Measurements from ENCODE around the gene RBM17. TPM values are rescaled to one million over a fixed set of nuclear protein-coding genes. Genes with fewer than 3 reads are reported as not detected.
"Not testable (repeated sequence)": the region's sequence is repeated elsewhere in the genome, so short reads cannot be mapped to it uniquely, and the experiment has no call there.

Gene RBM17
- polyA plus RNA-seq, 1 donor: 107 TPM

DNA sequence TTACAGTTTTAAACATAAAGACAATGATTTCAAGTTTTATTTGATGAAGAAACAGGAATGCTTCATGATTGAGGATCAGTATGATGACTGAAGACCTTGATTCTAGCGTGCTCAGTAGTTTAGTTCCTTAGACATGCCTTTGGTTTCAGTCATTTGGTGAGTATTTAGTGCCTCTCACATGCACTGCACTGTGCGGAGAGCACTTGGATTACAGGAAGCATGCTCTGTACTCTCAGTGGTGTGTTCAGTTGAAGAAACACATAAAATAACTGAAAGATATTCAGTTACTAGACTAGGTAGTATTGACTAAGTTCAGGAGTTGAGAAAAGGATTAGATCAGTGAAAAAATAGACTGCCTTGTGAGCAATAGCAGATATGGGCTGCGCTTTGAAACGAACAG is 25.5 kb downstream of the RBM17 start:
- DNase-seq: no peak

DNA sequence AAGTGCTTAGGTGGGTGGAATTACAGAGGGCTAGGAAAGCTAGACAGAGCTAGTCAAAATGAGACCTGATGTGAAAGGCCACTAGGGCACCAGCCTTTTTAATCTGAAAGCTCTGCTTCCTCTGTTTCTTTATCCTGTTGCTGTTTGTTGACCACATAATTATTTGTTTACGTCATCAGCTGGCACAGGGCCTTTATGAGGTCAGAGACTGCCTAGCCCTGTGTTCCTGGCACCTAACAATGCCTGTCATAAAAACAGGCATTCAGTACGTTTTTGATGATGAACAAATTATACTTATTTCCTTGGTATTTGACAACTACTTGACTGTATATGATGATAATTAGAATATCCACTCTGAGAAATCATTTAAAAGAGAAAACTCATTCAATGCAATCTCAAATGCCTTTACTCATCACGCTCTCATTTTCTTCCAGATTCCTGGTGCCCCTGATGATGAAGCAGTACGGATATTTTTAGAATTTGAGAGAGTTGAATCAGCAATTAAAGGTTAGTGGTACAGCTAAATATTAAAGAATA is 26.0 kb downstream of the RBM17 start:
- DNase-seq: no peak

- no peak for DNase-seq
Measured at GRCh38 chr10:6115411-6115810, 26.6 kb downstream of the RBM17 start.

- DNase-seq: no peak
Measured at GRCh38 chr10:6115824-6116350, 27.1 kb downstream of the RBM17 start.

DNA sequence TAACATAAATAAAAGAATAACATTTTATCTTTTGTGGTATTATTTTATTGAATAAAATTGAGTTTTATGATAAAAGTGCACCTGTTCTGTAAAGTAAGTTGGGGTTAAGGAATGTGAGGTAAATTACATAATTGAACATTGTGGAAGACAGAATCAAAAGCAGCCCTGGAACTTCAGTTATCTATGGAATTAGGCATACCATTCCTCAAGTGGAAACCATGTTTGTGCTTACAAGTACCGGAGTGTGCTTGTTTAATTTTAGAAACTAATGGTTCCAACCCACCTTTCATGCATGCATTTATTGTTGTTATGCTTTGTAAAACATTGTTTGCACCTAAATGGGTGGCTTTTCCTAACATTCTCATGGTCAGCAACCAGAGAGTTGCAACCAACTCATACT is 28.0 kb downstream of the RBM17 start:
- DNase-seq: no peak

DNA sequence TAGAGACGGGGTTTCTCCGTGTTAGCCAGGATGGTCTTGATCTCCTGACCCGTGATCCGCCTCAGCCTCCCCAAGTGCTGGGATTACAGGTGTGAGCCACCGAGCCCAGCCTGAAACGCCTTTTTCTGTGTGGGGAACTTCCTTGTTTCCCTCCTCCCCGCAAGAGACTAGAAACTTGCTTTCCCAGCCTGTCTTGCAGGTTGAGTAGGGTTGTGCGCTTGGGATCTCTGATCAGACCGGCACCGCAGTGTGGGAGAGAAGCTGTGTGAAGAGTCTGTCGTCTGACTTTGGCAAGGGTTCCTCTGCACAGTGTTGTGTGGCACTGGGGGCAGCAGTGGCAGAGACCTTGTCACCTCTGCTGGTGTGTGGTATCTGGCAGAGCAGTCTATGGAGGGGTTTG is 28.9 kb downstream of the RBM17 start:
- DNase-seq: no peak

- no peak for DNase-seq
Measured at GRCh38 chr10:6119423-6119822, 30.6 kb downstream of the RBM17 start.

DNA sequence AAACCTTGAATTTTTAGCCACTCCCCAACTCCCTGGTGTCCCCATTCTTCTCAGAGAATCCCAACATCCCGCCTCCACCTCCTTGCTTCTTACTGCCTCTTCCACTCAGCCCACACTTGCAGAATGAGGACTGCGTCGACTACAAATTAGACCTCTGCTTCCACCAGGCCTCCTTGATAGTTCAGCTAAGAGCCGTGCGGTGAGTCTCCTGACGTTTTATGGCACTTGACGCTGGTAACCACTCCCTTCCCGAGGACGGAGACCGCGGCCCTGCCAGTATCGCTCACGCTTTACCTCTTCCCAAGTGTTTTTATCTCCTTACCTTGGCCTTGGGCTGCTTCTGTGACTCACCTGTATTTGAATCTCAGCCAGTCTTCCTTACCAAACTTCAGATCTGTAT is 31.1 kb downstream of the RBM17 start:
- DNase-seq: no peak

- no peak for DNase-seq
Measured at GRCh38 chr10:6120691-6121090, 31.9 kb downstream of the RBM17 start.

DNA sequence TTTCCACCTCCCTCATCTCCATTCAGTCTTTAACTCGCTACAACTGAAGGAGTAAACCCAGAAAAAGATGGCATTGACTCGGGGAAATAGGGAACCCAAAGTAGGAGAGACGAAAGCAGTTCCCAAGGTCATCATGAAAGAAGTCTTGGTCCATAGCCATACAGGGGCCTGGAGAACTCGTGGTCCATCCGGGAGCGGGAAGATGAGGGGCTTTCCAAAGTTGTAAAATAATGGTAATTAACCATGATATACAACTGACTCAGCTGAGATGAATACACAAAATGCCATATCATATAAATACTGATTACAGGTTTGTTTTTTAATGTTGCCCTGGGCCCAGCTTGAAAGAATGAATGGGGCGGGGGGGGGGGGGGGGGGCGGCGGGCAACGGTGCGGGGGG is 32.3 kb downstream of the RBM17 start:
- DNase-seq: no peak

DNA sequence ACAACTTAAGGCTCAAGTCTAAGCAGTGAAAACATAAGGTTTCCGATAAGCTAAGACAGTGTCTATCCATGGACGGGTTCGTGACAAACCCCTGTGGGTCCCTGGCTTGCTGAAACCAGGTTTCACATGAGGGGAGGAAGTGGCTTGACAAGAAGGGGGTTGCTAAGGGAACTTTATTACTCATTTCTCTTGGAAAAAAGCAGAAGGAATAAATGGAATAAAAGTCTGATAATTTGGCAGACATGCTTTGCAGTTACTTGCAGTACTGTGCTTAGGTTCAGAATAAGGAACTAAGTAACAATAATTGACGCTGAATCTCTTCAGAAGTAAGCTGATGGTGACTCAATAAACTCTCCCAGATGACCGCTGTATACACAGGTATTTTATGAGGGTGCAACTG is 34.7 kb downstream of the RBM17 start:
- DNase-seq: no peak

DNA sequence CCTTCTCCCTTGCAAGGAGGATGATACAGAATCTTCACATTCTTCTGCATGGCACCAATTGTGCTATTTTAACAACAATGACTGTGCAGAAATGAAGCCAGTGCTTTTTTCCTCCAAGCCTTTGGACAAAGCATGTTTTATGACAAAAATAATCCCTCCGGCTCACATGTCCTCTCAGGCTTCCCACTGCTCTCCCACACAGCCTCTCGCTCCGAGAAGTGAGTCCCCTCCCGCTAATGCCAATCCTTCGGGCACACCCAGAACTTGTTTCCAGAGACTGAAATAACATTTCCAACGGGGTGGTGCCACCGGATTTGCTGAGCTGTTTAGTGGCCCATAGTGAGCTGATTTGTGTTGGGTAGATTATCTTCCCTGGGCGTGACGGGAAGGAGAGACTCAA is 35.8 kb downstream of the RBM17 start:
- no peak for DNase-seq

- not testable (repeated sequence) for DNase-seq
Measured at GRCh38 chr10:6127461-6127860, 38.6 kb downstream of the RBM17 start.

DNA sequence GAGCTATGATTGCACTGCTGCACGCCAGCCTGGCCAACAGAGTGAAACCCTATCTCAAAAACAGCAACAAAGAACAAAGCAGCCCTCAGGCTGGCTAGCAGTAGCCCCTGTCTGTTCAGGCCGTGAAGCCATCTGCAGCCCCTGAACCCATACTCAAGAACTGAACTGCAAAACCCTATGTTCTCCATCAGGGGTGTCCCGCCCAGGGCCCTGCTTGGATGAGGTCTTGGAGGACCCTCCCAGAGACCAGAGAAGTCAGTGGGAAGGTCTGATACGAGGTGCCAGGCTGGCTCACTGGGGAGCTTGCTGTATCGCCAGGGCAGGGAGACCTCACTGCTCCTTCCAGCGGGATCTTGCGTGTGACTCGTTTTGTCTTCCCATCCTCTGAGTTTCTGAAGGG is 39.3 kb downstream of the RBM17 start:
- DNase-seq: no peak

DNA sequence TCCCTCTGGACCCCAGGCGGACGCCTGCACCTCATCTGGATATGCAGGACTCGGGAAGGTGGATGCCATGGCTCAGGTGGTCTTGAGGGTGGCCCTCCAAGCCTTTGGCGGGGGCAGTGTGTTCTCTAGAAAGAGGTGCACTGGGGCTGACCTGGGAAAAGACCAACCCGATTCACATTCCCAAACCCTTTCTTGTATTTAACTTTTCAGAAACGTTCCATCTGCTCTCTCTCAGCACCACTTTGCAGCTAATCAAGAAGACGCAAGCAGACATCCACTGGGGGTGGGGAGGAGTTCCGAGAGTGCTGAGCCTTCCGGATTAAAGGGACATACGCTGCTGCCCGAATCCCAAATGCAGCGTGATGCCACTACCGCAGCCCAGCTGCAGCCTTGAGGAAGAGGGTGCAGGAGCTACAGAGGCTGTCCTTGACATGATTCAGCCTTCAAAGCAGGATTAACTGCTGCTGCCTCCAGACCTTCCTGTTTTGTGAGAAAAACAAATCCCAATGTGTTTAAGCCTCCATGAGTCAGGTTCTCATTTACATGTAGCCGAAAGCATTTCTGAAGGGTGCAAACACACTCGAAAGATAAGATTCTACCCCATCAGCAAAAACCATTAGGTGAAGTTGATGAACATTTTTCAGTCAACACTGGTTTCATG is 39.9 kb downstream of the RBM17 start:
- DNase-seq: no peak

DNA sequence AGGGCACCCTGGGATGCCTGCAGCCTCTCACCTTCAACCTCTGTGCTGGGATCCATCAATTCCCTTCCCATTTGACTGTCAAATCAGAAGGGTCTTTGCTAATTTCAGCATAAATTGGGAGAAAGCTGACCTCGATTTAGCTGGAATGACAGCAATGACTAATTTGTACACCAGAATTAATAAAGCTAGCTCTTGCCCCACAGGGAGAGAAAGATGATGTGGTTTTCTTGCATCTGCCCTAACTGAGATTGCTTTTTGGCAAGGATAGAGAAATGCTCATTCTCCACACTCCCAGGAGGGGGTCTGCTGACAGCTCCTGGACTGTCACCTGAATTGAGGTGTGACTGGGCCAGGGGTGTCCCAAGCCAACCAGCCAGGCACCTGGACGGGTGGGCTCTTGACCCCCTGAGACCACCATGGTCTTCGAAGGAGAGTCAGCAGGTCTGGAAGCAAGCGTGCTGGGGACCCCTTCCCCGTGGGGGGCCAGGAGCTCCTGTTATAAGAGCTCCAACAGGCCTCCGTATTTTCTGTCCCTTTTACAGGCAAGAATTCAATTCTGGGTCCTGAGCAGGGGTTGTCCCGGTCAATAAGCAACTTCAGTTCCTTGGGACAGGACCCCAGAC is 42.1 kb downstream of the RBM17 start:
- DNase-seq: no peak

- no peak for DNase-seq
Measured at GRCh38 chr10:6133331-6134098, 44.7 kb downstream of the RBM17 start.

GRCh38 chr10:6134099-6134823 is 45.4 kb downstream of the RBM17 start:
- no peak for DNase-seq

- no peak for DNase-seq
Measured at GRCh38 chr10:6135039-6135438, 46.2 kb downstream of the RBM17 start.

GRCh38 chr10:6135589-6136168 is 46.8 kb downstream of the RBM17 start:
- DNase-seq: no peak

DNA sequence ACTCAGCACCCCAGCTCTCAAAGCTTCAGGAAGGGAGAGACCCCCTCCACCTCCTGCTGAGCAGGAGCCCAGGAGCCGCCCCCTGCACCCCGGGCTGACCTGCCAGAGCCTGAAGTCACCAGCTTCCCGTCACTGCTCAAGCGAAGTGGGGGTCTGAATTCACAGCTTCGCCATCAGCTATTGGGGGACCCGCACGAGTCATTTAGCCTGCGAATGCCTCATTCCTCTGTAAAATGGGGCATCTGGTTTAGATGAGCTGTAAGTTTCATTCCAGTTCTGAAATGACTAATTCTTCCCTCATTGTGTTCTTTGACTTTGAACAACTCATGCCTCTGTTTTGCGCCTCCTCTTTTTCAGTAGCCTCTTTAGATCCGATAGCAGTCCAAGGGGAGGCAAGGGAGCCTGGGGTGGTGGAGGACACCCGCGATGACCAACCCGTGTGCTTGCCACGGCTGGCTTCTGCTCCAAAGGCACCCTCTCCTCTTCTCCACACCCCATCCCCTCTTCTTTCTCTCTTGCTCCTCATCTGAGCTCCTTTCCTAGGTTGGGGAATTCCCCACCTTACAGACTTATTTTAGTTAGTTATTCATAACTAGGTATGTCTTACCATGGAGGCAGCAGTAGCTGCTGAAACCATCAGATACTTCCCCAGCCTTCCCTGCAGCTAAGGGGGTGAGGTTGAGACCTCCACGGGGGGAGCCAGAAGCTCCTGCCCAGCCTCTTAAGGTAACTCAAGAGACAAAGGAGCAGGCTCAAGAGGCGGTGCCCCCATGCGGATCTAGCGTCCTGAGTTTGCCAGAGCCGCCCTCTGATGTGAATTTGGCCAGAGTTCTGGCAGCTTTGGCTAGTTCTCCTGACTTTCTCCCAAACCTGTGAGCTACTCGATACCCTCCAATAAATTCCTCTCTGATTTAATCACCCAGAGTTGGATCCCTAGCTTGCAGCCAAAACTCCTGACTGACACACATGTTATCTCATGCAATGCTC is 47.7 kb downstream of the RBM17 start:
- no peak for DNase-seq

All from hindlimb muscle (tissue), 1 donor.